SK-N-SH (cell line): ENCODE measurements around the gene HMG20A. TPM values are rescaled to one million over a fixed set of nuclear protein-coding genes. Genes with fewer than 3 reads are reported as not detected.
A peak's percentile ranks its signal among the peaks of the same experiment; 100 is the strongest.

Source experiments
- CTCF ChIA-PET: fragments of 300-600, 350-600 bp; formaldehyde crosslinking; extraction: SDS; loops from one replicate; lab custom pipeline; 2021; lab: Yijun Ruan, JAX
- POLR2A ChIA-PET: fragments of 350-600 bp; sonication (Branson Sonifier 250); formaldehyde crosslinking; extraction: SDS; loops from one replicate; lab custom pipeline; 2020; ENCODE audit warnings: antibody characterized with exemption, inconsistent platforms; lab: Yijun Ruan, JAX
- DNase-seq: peaks from one replicate; pipeline ENCODE4 v3.0.0; 2012
- H2AFZ ChIP-seq: fragments of 200-600 bp; sonication (generic); 2 replicates; pipeline ENCODE4 v1.8.1; 2016; ENCODE audit warnings: antibody characterized with exemption, mild to moderate bottlenecking, low read depth
- H3F3A ChIP-seq: fragments of 200-600 bp; sonication (generic); replicated peaks from 2 replicates; pipeline ENCODE3; 2016; ENCODE audit warnings: antibody characterized with exemption, mild to moderate bottlenecking; ENCODE audit not compliant: insufficient read depth
- H3K27ac ChIP-seq, 2 experiments: fragments of 200-500 bp in 1 of 2; fragments of 200-600 bp in 1 of 2; sonication (Bioruptor generic) in 1 of 2; sonication (generic), shearing (Covaris generic) in 1 of 2; 2 replicates each; pipeline versions ENCODE4 v1.5.1 to v1.6.1; 2014 to 2016; ENCODE audit warnings: low read depth in 2 of 2, inconsistent platforms in 1 of 2, low read length in 1 of 2, mild to moderate bottlenecking in 1 of 2, mixed read lengths in 1 of 2
- H3K27me3 ChIP-seq: fragments of 200-600 bp; sonication (generic), shearing (Covaris generic); 2 replicates; pipeline ENCODE4 v1.6.1; 2016; ENCODE audit warnings: mixed run types; ENCODE audit not compliant: insufficient read depth
- H3K36me3 ChIP-seq, 2 experiments: fragments of 200-500 bp in 1 of 2; fragments of 200-600 bp in 1 of 2; sonication (Bioruptor generic) in 1 of 2; sonication (generic) in 1 of 2; replicated peaks in 1 of 2; 2 replicates each; pipeline versions ENCODE3 to v1.5.1; 2014 to 2016; ENCODE audit warnings: low read length in 1 of 2, mild to moderate bottlenecking in 1 of 2; ENCODE audit not compliant: insufficient read depth in 2 of 2, control insufficient read depth in 1 of 2
- H3K4me1 ChIP-seq, 2 experiments: fragments of 200-500 bp in 1 of 2; fragments of 200-600 bp in 1 of 2; sonication (Bioruptor generic) in 1 of 2; sonication (generic), shearing (Covaris generic) in 1 of 2; 2 replicates each; pipeline versions ENCODE4 v1.5.1 to v1.6.1; 2014 to 2016; ENCODE audit warnings: low read depth in 1 of 2, low read length in 1 of 2, mixed run types in 1 of 2; ENCODE audit not compliant: insufficient read depth in 2 of 2, control insufficient read depth in 1 of 2
- H3K4me2 ChIP-seq: fragments of 200-600 bp; sonication (generic), shearing (Covaris generic); 2 replicates; pipeline ENCODE4 v1.6.1; 2017; ENCODE audit warnings: mixed run types
- H3K4me3 ChIP-seq, 2 experiments: fragments of 200-500 bp in 1 of 2; fragments of 200-600 bp in 1 of 2; sonication (Bioruptor generic) in 1 of 2; sonication (generic), shearing (Covaris generic) in 1 of 2; 2 replicates each; pipeline versions ENCODE4 v1.5.1 to v1.8.1; 2014 to 2016; ENCODE audit warnings: low read depth in 2 of 2, inconsistent platforms in 1 of 2, low read length in 1 of 2, mild to moderate bottlenecking in 1 of 2, mixed read lengths in 1 of 2, moderate library complexity in 1 of 2
- H3K79me2 ChIP-seq: fragments of 200-600 bp; sonication (generic); 2 replicates; pipeline ENCODE4 v1.8.1; 2017; ENCODE audit warnings: mild to moderate bottlenecking; ENCODE audit not compliant: insufficient read depth
- H3K9ac ChIP-seq: fragments of 200-600 bp; sonication (generic); 2 replicates; pipeline ENCODE4 v1.6.1; 2017; ENCODE audit warnings: mixed run types
- H3K9me2 ChIP-seq: fragments of 200-600 bp; sonication (generic); 2 replicates; pipeline ENCODE4 v1.6.1; 2017; ENCODE audit warnings: mixed run types
- H3K9me3 ChIP-seq: fragments of 200-600 bp; sonication (generic); 2 replicates; pipeline ENCODE4 v1.6.1; 2017; ENCODE audit warnings: mixed run types, mild to moderate bottlenecking, moderate library complexity
- H4K20me1 ChIP-seq: fragments of 200-600 bp; sonication (generic); 2 replicates; pipeline ENCODE4 v1.6.1; 2017; ENCODE audit warnings: mild to moderate bottlenecking, mixed run types; ENCODE audit not compliant: insufficient read depth
- EP300 ChIP-seq, 2 experiments: IDR thresholded peaks; 2 replicates each; pipeline versions ENCODE4 v1.4.0 to v1.6.1; 2012; ENCODE audit warnings: borderline replicate concordance in 1 of 2, low read depth in 1 of 2, low read length in 1 of 2
- EZH2phosphoT487 ChIP-seq: fragments of 200-600 bp; sonication (generic); IDR thresholded peaks from 2 replicates; pipeline ENCODE4 v1.6.1; 2017; ENCODE audit warnings: low read depth, mixed run types, mild to moderate bottlenecking, antibody characterized with exemption, moderate library complexity, borderline replicate concordance
- FOSL2 ChIP-seq: IDR thresholded peaks from 2 replicates; pipeline ENCODE4 v1.4.0; 2012; ENCODE audit warnings: low read depth, mild to moderate bottlenecking, moderate library complexity, borderline replicate concordance
- PBX3 ChIP-seq: IDR thresholded peaks from 2 replicates; pipeline ENCODE4; 2012
- RAD21 ChIP-seq: IDR thresholded peaks from 2 replicates; pipeline ENCODE4 v1.6.1; 2012; ENCODE audit warnings: mild to moderate bottlenecking, low read length
- YY1 ChIP-seq: IDR thresholded peaks from 2 replicates; pipeline ENCODE4 v1.4.0; 2012; ENCODE audit warnings: low read depth, mild to moderate bottlenecking
- polyA plus RNA-seq, 3 experiments: library from polyadenylated mRNA; depleted of rRNA; stranded (reverse); fragments of >200 nt; gene quantifications; 2 replicates each; pipeline ENCODE4 v1.2.3, GENCODE V29; 2012
- TF ChIP-seq, protein P1 (sequence below): IDR thresholded peaks from 2 replicates; pipeline ENCODE4 v1.6.1; 2012; ENCODE audit warnings: mild to moderate bottlenecking, low read depth, low read length, moderate library complexity

Gene HMG20A
- polyA plus RNA-seq, 1 of the 3 experiments (the other 2 are of a cell fraction), result 27.7 TPM

GRCh38 chr15:77384086-77384485 is 36.6 kb upstream of the HMG20A start (continued):
- TF ChIP-seq YY1 (no peak), FOSL2 (no peak)

- CTCF ChIA-PET, result no interaction called here
Observed at GRCh38 chr15:77384589-77385359, 35.9 kb upstream of the HMG20A start.

More at GRCh38 chr15:77384589-77385359, 35.9 kb upstream of the HMG20A start:
- Histone ChIP-seq H3K9me2 (no peaks in the 10 kb centered on the region), H3K4me2 (no peak overlapping the region), H3K9ac (no peak overlapping the region), H3K4me3 (no peak overlapping the region), H2AFZ (no peak overlapping the region), H3K79me2 (peaks cover 100% of the 10 kb centered on the region), H3K27ac (no peak overlapping the region; a peak in 1 of 4 replicates), H4K20me1 (peaks cover 97% of the 10 kb centered on the region), H3K36me3 (no peaks in the 10 kb centered on the region), H3K27me3 (no peaks in the 10 kb centered on the region), H3F3A (no peaks in the 10 kb centered on the region), H3K4me1 (peaks cover 0 to 2% of the 10 kb centered on the region in 2 experiments; a peak in 2 of 4 replicates), H3K9me3 (no peaks in the 10 kb centered on the region)
- no peak for DNase-seq
- POLR2A ChIA-PET, result no interaction called here
- 0 out of 2 replicates have a peak, but pooled peaks have one; percentile 28 for TF ChIP-seq PBX3
- no peak for TF ChIP-seq EZH2phosphoT487
- TF ChIP-seq, protein P1, sequence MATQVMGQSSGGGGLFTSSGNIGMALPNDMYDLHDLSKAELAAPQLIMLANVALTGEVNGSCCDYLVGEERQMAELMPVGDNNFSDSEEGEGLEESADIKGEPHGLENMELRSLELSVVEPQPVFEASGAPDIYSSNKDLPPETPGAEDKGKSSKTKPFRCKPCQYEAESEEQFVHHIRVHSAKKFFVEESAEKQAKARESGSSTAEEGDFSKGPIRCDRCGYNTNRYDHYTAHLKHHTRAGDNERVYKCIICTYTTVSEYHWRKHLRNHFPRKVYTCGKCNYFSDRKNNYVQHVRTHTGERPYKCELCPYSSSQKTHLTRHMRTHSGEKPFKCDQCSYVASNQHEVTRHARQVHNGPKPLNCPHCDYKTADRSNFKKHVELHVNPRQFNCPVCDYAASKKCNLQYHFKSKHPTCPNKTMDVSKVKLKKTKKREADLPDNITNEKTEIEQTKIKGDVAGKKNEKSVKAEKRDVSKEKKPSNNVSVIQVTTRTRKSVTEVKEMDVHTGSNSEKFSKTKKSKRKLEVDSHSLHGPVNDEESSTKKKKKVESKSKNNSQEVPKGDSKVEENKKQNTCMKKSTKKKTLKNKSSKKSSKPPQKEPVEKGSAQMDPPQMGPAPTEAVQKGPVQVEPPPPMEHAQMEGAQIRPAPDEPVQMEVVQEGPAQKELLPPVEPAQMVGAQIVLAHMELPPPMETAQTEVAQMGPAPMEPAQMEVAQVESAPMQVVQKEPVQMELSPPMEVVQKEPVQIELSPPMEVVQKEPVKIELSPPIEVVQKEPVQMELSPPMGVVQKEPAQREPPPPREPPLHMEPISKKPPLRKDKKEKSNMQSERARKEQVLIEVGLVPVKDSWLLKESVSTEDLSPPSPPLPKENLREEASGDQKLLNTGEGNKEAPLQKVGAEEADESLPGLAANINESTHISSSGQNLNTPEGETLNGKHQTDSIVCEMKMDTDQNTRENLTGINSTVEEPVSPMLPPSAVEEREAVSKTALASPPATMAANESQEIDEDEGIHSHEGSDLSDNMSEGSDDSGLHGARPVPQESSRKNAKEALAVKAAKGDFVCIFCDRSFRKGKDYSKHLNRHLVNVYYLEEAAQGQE, result no peak
- no peak for TF ChIP-seq EP300 (IDR thresholded peaks at IDR 0.05; ENCODE audit: borderline replicate concordance in 1 of 2, low read depth in 1 of 2, low read length in 1 of 2)
- TF ChIP-seq RAD21, result no peak
